SK-N-MC (cell line): ENCODE data around the gene HDAC1.

Experiments
- EZH2 ChIP-seq: fragments of 200-600 bp; sonication (generic); IDR thresholded peaks from one replicate; pipeline ENCODE4 v1.6.1; 2017; ENCODE audit warnings: antibody characterized with exemption
- POLR2AphosphoS5 ChIP-seq: IDR thresholded peaks from 2 replicates; pipeline ENCODE4 v1.6.1; 2012; ENCODE audit warnings: mild to moderate bottlenecking, low read depth, low read length, borderline replicate concordance

DNA sequence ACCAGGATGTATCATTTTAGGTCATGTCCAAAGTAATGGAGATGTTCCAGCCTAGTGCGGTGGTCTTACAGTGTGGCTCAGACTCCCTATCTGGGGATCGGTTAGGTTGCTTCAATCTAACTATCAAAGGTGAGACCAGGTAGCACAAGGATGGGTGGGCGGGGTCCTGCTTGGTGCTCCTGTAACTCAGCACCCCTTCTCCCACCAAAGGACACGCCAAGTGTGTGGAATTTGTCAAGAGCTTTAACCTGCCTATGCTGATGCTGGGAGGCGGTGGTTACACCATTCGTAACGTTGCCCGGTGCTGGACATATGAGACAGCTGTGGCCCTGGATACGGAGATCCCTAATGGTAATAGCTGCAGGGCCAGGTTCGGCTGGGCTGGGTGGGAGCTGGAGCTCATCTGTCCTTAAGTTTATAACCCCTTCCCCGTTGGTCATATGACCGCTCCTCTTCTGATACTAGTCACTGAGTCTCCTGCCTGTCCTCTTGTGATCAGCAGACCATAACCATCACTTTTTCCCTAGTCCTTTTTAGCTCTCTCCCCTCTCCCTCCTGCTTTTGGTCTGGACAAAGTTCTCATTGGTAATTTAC lies 38.8 kb downstream of the HDAC1 start:
- no peak for TF ChIP-seq EZH2
- no peak for TF ChIP-seq POLR2AphosphoS5
